ENCODE measurements around the gene XAGE2. TPM values are rescaled to one million over a fixed set of nuclear protein-coding genes. Genes with fewer than 3 reads are reported as not detected.

XAGE2 gene
- total and polyA plus RNA-seq, 2 of the 8 experiments (the other 6 are each of a cell fraction or from before 2014, with no cell fraction given): not detected

- TF ChIP-seq CHD7 (IDR thresholded peaks at IDR 0.05; ENCODE audit: insufficient replicate concordance, low read length): no peak
- no peak for TF ChIP-seq RNF2 (IDR thresholded peaks at IDR 0.05; ENCODE audit: borderline replicate concordance, low read depth, low read length, missing control alignments, poor library complexity, severe bottlenecking)
Measured at GRCh38 chrX:52346174-52347165, 22.4 kb upstream of the XAGE2 start (continued).

Data from H1 (cell line).